Activated T-cell treated with anti-CD3 and anti-CD28 coated beads, Interleukin-2, amount 50 U/mL, for 4 hours (primary cell): Measurements from ENCODE around the gene ANKRD44. TPM values are rescaled to one million over a fixed set of nuclear protein-coding genes. Genes with fewer than 3 reads are reported as not detected.
"Not testable (repeated sequence)": the region's sequence is repeated elsewhere in the genome, so short reads cannot be mapped to it uniquely, and the experiment has no call there.

Experiments
- ATAC-seq, 2 donors: fragments of 200-7000 bp; cut with Tn5 transposase; one replicate each; pipeline ENCODE4 v1.10.0; 2021
- DNase-seq: peaks from one replicate; pipeline ENCODE4 v3.0.0-alpha.2; 2020
- H3K27me3 Mint-ChIP-seq: one replicate; pipeline ENCODE4 v1.8.0; 2021; ENCODE audit warnings: low read depth, mixed read lengths
- H3K36me3 Mint-ChIP-seq: one replicate; pipeline ENCODE4 v1.8.0; 2022; ENCODE audit warnings: mixed read lengths; ENCODE audit not compliant: insufficient read depth
- H3K4me1 Mint-ChIP-seq: one replicate; pipeline ENCODE4 v1.8.0; 2021; ENCODE audit warnings: low read depth, mixed read lengths
- H3K4me3 Mint-ChIP-seq: one replicate; pipeline ENCODE4 v1.8.0; 2021; ENCODE audit warnings: mild to moderate bottlenecking, moderate library complexity, mixed read lengths
- H3K9me3 Mint-ChIP-seq: one replicate; pipeline ENCODE4 v1.8.0; 2021; ENCODE audit warnings: mixed read lengths
- total RNA-seq, 3 donors: library from RNA; stranded (reverse); gene quantifications; one replicate each; pipeline ENCODE4 v1.2.1, GENCODE V29; 2021

The ANKRD44 gene
- total RNA-seq, 3 donors from 2014 or later: 75.0 to 91.5 (median 78.3) TPM

DNA sequence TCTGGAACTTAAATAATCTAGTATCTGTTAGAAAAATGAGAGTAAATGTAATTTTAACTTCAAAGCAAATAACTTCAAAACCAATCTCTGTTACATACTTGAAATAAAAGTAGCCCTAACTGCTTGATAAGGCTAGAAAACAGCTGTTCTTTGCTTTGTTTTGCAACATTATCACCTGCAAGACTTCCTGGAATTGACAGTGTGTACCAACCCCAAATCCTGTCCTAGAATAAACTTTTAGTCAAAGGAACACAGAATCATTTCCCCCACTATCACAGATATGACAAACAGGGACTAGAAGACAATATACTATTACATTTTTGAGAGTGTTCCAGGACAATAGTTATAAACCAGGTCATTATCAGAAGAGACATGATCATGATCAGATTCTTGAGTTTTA lies 278.8 kb downstream of the ANKRD44 start:
- no peak overlapping the region for H3K4me3 Mint-ChIP-seq
- no peaks in the 10 kb centered on the region for H3K9me3 Mint-ChIP-seq
- DNase-seq: no peak
- H3K4me1 Mint-ChIP-seq: peaks cover 49% of the 10 kb centered on the region
- ATAC-seq: no peak
- peaks cover 48% of the 10 kb centered on the region for H3K36me3 Mint-ChIP-seq
- no peaks in the 10 kb centered on the region for H3K27me3 Mint-ChIP-seq

DNA sequence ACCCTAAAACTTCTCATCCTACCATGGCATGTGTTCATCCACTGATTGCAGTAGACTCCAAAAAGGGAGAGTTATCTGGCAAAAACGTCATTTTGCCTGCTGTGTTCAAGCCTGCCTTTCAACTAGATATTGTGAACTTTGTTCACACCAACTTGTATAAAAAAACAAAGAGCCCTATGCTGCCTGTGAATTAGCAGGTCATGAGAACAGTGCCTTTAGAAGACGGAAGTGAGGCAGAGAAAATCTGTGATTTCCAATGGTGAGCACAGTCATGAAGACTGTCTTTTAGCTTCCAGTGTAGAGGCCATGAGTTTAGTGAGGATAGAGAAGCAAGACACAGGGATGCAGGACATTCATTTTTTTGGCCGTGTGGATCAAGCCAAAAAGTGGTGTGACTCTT lies 280.5 kb downstream of the ANKRD44 start:
- peaks cover 45% of the 10 kb centered on the region for H3K4me1 Mint-ChIP-seq
- H3K36me3 Mint-ChIP-seq: peaks cover 56% of the 10 kb centered on the region
- no peaks in the 10 kb centered on the region for H3K27me3 Mint-ChIP-seq
- H3K9me3 Mint-ChIP-seq: no peaks in the 10 kb centered on the region
- no peak overlapping the region for H3K4me3 Mint-ChIP-seq
- no peak for ATAC-seq
- DNase-seq: no peak

GRCh38 chr2:197028633-197029032 lies 281.9 kb downstream of the ANKRD44 start:
- Mint-ChIP-seq H3K4me3 (no peak overlapping the region), H3K4me1 (peaks cover 31% of the 10 kb centered on the region), H3K27me3 (no peaks in the 10 kb centered on the region), H3K9me3 (no peaks in the 10 kb centered on the region), H3K36me3 (peaks cover 63% of the 10 kb centered on the region)
- DNase-seq (no peak), ATAC-seq (no peak)

GRCh38 chr2:197028230-197028629 lies 282.4 kb downstream of the ANKRD44 start:
- no peak overlapping the region for H3K4me3 Mint-ChIP-seq
- H3K9me3 Mint-ChIP-seq: no peaks in the 10 kb centered on the region
- no peak for DNase-seq
- H3K27me3 Mint-ChIP-seq: no peaks in the 10 kb centered on the region
- H3K36me3 Mint-ChIP-seq: peaks cover 63% of the 10 kb centered on the region
- H3K4me1 Mint-ChIP-seq: peaks cover 27% of the 10 kb centered on the region
- no peak for ATAC-seq

- ATAC-seq (no peak), DNase-seq (no peak)
- Mint-ChIP-seq H3K4me3 (no peak overlapping the region), H3K9me3 (peaks cover 6% of the 10 kb centered on the region), H3K27me3 (no peaks in the 10 kb centered on the region), H3K4me1 (peaks cover 11% of the 10 kb centered on the region), H3K36me3 (peaks cover 70% of the 10 kb centered on the region)
Observed at GRCh38 chr2:197024206-197024605, 286.4 kb downstream of the ANKRD44 start.

DNA sequence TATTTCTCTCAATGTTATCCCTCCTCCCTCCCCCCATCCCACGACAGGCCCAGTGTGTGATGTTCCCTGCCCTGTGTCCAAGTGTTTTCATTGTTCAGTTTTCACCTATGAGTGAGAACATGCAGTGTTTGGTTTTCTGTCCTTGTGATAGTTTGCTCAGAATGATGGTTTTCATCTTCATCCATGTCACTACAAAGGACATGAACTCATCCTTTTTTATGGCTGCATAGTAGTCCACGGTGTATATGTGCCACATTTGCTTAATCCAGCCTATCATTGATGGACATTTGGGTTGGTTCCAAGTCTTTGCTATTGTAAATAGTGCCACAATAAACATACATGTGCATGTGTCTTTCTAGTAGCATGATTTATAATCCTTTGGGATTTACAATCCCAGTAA lies 289.7 kb downstream of the ANKRD44 start:
- H3K36me3 Mint-ChIP-seq: peaks cover 58% of the 10 kb centered on the region
- not testable (repeated sequence) for DNase-seq, H3K4me1 Mint-ChIP-seq, H3K9me3 Mint-ChIP-seq, ATAC-seq, H3K4me3 Mint-ChIP-seq, H3K27me3 Mint-ChIP-seq

DNA sequence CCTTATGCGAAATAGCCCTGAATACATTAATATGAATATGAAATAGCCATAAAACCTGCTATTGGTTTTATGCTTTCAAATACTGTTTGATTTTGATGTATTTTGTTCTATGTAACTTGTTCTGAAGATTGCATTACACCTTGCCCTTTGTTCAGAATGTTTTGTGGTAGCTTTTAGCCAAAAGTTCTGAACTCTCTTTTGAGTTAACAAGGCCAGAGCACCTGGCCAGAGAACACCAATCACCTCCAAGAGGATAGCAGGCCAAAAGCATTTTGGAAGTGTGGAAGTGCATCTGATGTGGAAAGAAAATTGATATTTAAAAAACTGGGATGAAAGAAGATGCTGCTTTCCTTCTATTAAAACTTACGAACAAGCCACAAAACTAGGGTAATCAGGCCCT lies 297.5 kb downstream of the ANKRD44 start:
- Mint-ChIP-seq H3K4me1 (no peaks in the 10 kb centered on the region), H3K36me3 (peaks cover 45% of the 10 kb centered on the region)
- ATAC-seq: no peak

GRCh38 chr2:197011801-197012641 lies 298.6 kb downstream of the ANKRD44 start:
- H3K9me3 Mint-ChIP-seq: no peaks in the 10 kb centered on the region
- no peaks in the 10 kb centered on the region for H3K4me1 Mint-ChIP-seq
- H3K27me3 Mint-ChIP-seq: no peaks in the 10 kb centered on the region
- ATAC-seq: peak; percentile 50 to 69
- H3K36me3 Mint-ChIP-seq: peaks cover 50% of the 10 kb centered on the region
- no peak for DNase-seq
- H3K4me3 Mint-ChIP-seq: no peak overlapping the region

More for the DNA sequence above, 297.5 kb downstream of the ANKRD44 start:
- Mint-ChIP-seq H3K27me3 (no peaks in the 10 kb centered on the region), H3K9me3 (no peaks in the 10 kb centered on the region), H3K4me3 (no peak overlapping the region)
- no peak for DNase-seq

GRCh38 chr2:197011021-197011417 lies 299.6 kb downstream of the ANKRD44 start:
- Mint-ChIP-seq H3K36me3 (peaks cover 54% of the 10 kb centered on the region), H3K9me3 (no peaks in the 10 kb centered on the region), H3K4me1 (no peaks in the 10 kb centered on the region), H3K4me3 (no peak overlapping the region), H3K27me3 (no peaks in the 10 kb centered on the region)
- DNase-seq: no peak
- ATAC-seq: no peak

- H3K36me3 Mint-ChIP-seq: peaks cover 51% of the 10 kb centered on the region
Observed at GRCh38 chr2:197010200-197011020, 300.2 kb downstream of the ANKRD44 start.

GRCh38 chr2:197008741-197009341 lies 301.7 kb downstream of the ANKRD44 start:
- not testable (repeated sequence) for H3K4me3 Mint-ChIP-seq, DNase-seq, ATAC-seq, H3K27me3 Mint-ChIP-seq, H3K9me3 Mint-ChIP-seq, H3K4me1 Mint-ChIP-seq
- peaks cover 46% of the 10 kb centered on the region for H3K36me3 Mint-ChIP-seq

More at GRCh38 chr2:197010200-197011020, 300.2 kb downstream of the ANKRD44 start:
- H3K4me3 Mint-ChIP-seq: no peak overlapping the region
- no peak for DNase-seq
- no peaks in the 10 kb centered on the region for H3K27me3 Mint-ChIP-seq
- H3K4me1 Mint-ChIP-seq: no peaks in the 10 kb centered on the region
- H3K9me3 Mint-ChIP-seq: no peaks in the 10 kb centered on the region
- ATAC-seq: no peak

DNA sequence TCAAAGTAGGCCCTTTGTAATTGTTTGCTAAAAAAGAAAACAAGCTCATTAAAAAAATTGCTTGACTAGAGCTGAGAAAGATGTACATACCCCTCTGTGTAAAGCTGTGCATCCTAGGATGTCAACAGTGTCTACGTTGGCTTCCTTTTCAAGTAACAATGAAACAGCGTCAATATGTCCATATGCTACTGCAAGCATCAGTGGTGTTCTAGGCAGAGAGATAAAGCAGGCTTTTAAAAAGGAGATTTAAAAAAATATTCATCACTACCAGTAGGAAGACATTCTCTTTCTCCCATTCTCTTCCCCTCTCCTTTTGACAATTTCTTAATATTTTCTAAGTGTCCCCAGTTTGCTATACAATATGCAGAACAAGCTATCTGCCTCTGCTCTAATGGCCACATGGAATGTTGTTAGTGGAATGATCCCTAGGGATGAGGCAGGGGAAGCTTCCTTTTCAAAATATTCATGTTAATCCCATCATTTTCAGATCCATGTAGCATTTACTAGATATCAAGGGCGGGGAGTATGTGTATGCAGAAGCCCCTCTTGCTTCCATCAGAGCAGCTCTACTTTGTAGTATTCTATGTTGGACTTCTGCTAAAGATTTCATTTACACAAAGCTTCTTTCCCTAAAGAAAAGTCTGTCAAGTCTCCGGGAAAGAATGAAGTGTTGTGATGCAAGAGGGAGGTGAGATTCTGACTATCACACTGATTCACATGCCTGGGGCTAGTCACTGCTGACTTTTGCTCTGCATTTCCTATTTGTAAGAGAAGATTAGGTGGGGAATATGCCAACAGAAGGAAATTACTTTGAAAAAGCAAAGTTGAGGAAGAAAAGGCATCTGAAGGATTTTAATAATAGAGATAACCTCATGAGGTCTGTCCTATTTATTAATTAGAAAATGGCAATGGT lies 302.6 kb downstream of the ANKRD44 start:
- Mint-ChIP-seq H3K4me1 (no peaks in the 10 kb centered on the region), H3K4me3 (no peak overlapping the region), H3K27me3 (no peaks in the 10 kb centered on the region), H3K9me3 (no peaks in the 10 kb centered on the region), H3K36me3 (peaks cover 43% of the 10 kb centered on the region)
- no peak for ATAC-seq
- no peak for DNase-seq

GRCh38 chr2:197001921-197002320 lies 308.7 kb downstream of the ANKRD44 start:
- Mint-ChIP-seq H3K4me1 (no peaks in the 10 kb centered on the region), H3K27me3 (no peaks in the 10 kb centered on the region), H3K4me3 (no peak overlapping the region), H3K36me3 (peaks cover 38% of the 10 kb centered on the region), H3K9me3 (no peaks in the 10 kb centered on the region)
- ATAC-seq: no peak
- DNase-seq: no peak
